Osteoblast (primary cell): ENCODE measurements around the gene DNAH10. TPM values are rescaled to one million over a fixed set of nuclear protein-coding genes. Genes with fewer than 3 reads are reported as not detected.

Source experiments
- DNase-seq: peaks from one replicate; pipeline ENCODE4 v3.0.0; 2011; ENCODE audit warnings: low spot score, mixed read lengths; ENCODE audit not compliant: insufficient read length; ENCODE audit errors: missing footprints
- H2AFZ ChIP-seq: 2 replicates; pipeline ENCODE4 v1.6.0; 2011; ENCODE audit warnings: mild to moderate bottlenecking, low read length
- H3K27ac ChIP-seq: 2 replicates; pipeline ENCODE4 v1.5.1; 2011; ENCODE audit warnings: mild to moderate bottlenecking, low read depth, low read length, moderate library complexity
- H3K27me3 ChIP-seq: 2 replicates; pipeline ENCODE4 v1.6.0; 2012; ENCODE audit warnings: mild to moderate bottlenecking, control low read depth, inconsistent platforms, low read length, moderate library complexity; ENCODE audit not compliant: insufficient read depth
- H3K36me3 ChIP-seq: 2 replicates; pipeline ENCODE4 v1.5.1; 2011; ENCODE audit warnings: mild to moderate bottlenecking, low read length, control low read depth, moderate library complexity; ENCODE audit not compliant: insufficient read depth
- H3K4me1 ChIP-seq: 2 replicates; pipeline ENCODE4 v1.5.1; 2011; ENCODE audit warnings: mild to moderate bottlenecking, low read length, control low read depth, moderate library complexity; ENCODE audit not compliant: insufficient read depth
- H3K4me2 ChIP-seq: 2 replicates; pipeline ENCODE4 v1.6.0; 2011; ENCODE audit warnings: mild to moderate bottlenecking, low read length; ENCODE audit not compliant: insufficient read depth
- H3K4me3 ChIP-seq: fragments of 200-600 bp; sonication (generic); 3 replicates; pipeline ENCODE4 v1.5.1; 2012; ENCODE audit warnings: mild to moderate bottlenecking, low read length, inconsistent platforms; ENCODE audit not compliant: insufficient read depth
- H3K79me2 ChIP-seq: 2 replicates; pipeline ENCODE4 v1.6.0; 2012; ENCODE audit warnings: mild to moderate bottlenecking, low read length, control low read depth, inconsistent platforms; ENCODE audit not compliant: insufficient read depth
- H3K9me3 ChIP-seq: 2 replicates; pipeline ENCODE4 v1.5.1; 2011; ENCODE audit warnings: low read depth, low read length, control low read depth
- H4K20me1 ChIP-seq: 2 replicates; pipeline ENCODE4 v1.6.0; 2012; ENCODE audit warnings: mild to moderate bottlenecking, low read length, control low read depth; ENCODE audit not compliant: insufficient read depth
- total RNA-seq: library from RNA; depleted of rRNA; stranded (reverse); fragments of >200 nt; gene quantifications from 2 replicates; pipeline ENCODE4 v1.2.3, GENCODE V29; 2012
- TF ChIP-seq, protein P1 (sequence below): IDR thresholded peaks from 2 replicates; pipeline ENCODE4 v1.5.1; 2011; ENCODE audit warnings: mild to moderate bottlenecking, low read depth, low read length, moderate library complexity; ENCODE audit errors: extremely low read depth

The DNAH10 gene
- total RNA-seq, 1 donor = 0.72 TPM

GRCh38 chr12:123850246-123851134 lies 88.4 kb downstream of the DNAH10 start:
- H3K36me3 ChIP-seq = no peaks in the 10 kb centered on the region

GRCh38 chr12:123853396-123854070 lies 91.4 kb downstream of the DNAH10 start:
- Histone ChIP-seq H3K4me3 (no peak overlapping the region), H3K27me3 (peaks cover 17% of the 10 kb centered on the region), H3K79me2 (no peaks in the 10 kb centered on the region), H4K20me1 (no peaks in the 10 kb centered on the region), H3K4me1 (no peaks in the 10 kb centered on the region), H3K9me3 (no peaks in the 10 kb centered on the region), H2AFZ (no peak overlapping the region), H3K4me2 (no peak overlapping the region), H3K27ac (no peak overlapping the region), H3K36me3 (no peaks in the 10 kb centered on the region)
- TF ChIP-seq, protein P1, sequence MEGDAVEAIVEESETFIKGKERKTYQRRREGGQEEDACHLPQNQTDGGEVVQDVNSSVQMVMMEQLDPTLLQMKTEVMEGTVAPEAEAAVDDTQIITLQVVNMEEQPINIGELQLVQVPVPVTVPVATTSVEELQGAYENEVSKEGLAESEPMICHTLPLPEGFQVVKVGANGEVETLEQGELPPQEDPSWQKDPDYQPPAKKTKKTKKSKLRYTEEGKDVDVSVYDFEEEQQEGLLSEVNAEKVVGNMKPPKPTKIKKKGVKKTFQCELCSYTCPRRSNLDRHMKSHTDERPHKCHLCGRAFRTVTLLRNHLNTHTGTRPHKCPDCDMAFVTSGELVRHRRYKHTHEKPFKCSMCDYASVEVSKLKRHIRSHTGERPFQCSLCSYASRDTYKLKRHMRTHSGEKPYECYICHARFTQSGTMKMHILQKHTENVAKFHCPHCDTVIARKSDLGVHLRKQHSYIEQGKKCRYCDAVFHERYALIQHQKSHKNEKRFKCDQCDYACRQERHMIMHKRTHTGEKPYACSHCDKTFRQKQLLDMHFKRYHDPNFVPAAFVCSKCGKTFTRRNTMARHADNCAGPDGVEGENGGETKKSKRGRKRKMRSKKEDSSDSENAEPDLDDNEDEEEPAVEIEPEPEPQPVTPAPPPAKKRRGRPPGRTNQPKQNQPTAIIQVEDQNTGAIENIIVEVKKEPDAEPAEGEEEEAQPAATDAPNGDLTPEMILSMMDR = no peak
- DNase-seq = no peak

More at GRCh38 chr12:123850246-123851134, 88.4 kb downstream of the DNAH10 start:
- Histone ChIP-seq H2AFZ (no peak overlapping the region), H3K27ac (no peak overlapping the region), H3K4me2 (no peak overlapping the region), H3K9me3 (no peaks in the 10 kb centered on the region), H4K20me1 (no peaks in the 10 kb centered on the region), H3K4me1 (no peaks in the 10 kb centered on the region), H3K27me3 (peaks cover 20% of the 10 kb centered on the region), H3K79me2 (no peaks in the 10 kb centered on the region), H3K4me3 (no peak overlapping the region)
- no peak for DNase-seq
- TF ChIP-seq, protein P1 = no peak

DNA sequence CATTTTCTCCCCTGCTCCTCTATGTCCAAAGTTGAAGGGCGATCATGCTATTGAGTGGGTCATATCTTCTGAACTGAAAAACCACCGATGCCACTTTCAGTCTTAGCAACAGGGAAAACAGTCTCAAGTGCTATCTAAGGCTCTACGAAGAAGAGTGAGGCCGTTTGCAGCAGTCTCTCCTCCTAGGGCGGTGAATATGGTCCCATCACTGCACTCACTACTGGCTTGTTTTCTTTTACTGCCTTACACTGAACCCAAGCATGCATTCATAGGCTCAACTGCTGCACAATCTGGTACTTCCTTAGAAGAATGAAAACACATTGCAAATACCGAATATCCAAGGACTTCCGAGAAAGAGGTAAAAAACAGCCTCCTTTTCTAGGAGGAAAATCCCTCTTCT lies 92.1 kb downstream of the DNAH10 start:
- TF ChIP-seq, protein P1 = no peak
- H3K36me3 ChIP-seq = no peaks in the 10 kb centered on the region
- no peak for DNase-seq
- H3K4me2 ChIP-seq = no peak overlapping the region
- H3K27ac ChIP-seq = no peak overlapping the region
- no peak overlapping the region for H3K4me3 ChIP-seq
- no peak overlapping the region for H2AFZ ChIP-seq
- no peaks in the 10 kb centered on the region for H3K4me1 ChIP-seq
- H3K79me2 ChIP-seq = no peaks in the 10 kb centered on the region
- peaks cover 16% of the 10 kb centered on the region for H3K27me3 ChIP-seq
- H3K9me3 ChIP-seq = no peaks in the 10 kb centered on the region
- H4K20me1 ChIP-seq = no peaks in the 10 kb centered on the region

GRCh38 chr12:123854918-123855317 lies 92.8 kb downstream of the DNAH10 start:
- no peak overlapping the region for H3K4me2 ChIP-seq
- H3K79me2 ChIP-seq = no peaks in the 10 kb centered on the region
- H3K27me3 ChIP-seq = peaks cover 10% of the 10 kb centered on the region
- H3K9me3 ChIP-seq = no peaks in the 10 kb centered on the region
- no peak overlapping the region for H3K27ac ChIP-seq
- H3K36me3 ChIP-seq = no peaks in the 10 kb centered on the region
- no peak overlapping the region for H2AFZ ChIP-seq
- no peak overlapping the region for H3K4me3 ChIP-seq
- no peak for DNase-seq
- H3K4me1 ChIP-seq = no peaks in the 10 kb centered on the region
- H4K20me1 ChIP-seq = no peaks in the 10 kb centered on the region
- TF ChIP-seq, protein P1 = no peak
